Stomach (tissue), 4 donors: ENCODE data around the gene STARD7.

ENCODE experiments used
- EP300 ChIP-seq: sonication (generic); formaldehyde crosslinking; IDR thresholded peaks from one replicate; pipeline ENCODE4 v1.6.1; 2017; ENCODE audit warnings: antibody characterized with exemption
- POLR2A ChIP-seq, 4 donors: fragments of 450-650 bp; IDR thresholded peaks; one replicate each; pipeline ENCODE4 v1.6.1; 2016; ENCODE audit warnings: antibody characterized with exemption in 4 of 4, control low read depth in 2 of 4, mild to moderate bottlenecking in 1 of 4, moderate library complexity in 1 of 4
- POLR2AphosphoS5 ChIP-seq, 3 donors: sonication (generic); formaldehyde crosslinking; IDR thresholded peaks; one replicate each; pipeline ENCODE4 v1.6.1; 2016; ENCODE audit warnings: antibody characterized with exemption in 3 of 3
- TF ChIP-seq, protein P1 (sequence below), 7 experiments: fragments of 450-650 bp in 4 of 7; fragments of 200-600 bp in 3 of 7; sonication (generic) in 3 of 7; IDR thresholded peaks; one replicate each; pipeline ENCODE4 v1.5.1; 2016 to 2019; ENCODE audit warnings: antibody characterized with exemption in 7 of 7, control low read depth in 2 of 7, mild to moderate bottlenecking in 1 of 7

DNA sequence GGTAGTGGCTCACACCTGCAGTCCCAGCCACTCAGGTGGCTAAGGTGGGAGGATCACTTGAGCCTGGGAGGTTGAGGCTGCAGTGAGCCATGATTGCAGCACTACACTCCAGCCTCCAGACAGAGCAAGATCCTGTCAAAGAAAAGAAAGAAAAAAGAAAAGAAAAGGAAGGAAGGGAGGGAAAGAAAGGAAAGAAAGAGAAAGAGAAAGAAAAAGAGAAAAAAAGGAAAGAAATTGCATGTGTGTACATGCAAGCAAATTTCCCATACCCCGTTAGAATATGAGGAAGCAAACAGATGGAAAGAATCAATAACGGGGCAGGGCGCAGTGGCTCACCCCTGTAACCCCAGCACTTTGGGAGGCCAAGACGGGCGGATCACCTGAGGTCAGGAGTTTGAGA is 39.3 kb upstream of the STARD7 start:
- TF ChIP-seq, protein P1, sequence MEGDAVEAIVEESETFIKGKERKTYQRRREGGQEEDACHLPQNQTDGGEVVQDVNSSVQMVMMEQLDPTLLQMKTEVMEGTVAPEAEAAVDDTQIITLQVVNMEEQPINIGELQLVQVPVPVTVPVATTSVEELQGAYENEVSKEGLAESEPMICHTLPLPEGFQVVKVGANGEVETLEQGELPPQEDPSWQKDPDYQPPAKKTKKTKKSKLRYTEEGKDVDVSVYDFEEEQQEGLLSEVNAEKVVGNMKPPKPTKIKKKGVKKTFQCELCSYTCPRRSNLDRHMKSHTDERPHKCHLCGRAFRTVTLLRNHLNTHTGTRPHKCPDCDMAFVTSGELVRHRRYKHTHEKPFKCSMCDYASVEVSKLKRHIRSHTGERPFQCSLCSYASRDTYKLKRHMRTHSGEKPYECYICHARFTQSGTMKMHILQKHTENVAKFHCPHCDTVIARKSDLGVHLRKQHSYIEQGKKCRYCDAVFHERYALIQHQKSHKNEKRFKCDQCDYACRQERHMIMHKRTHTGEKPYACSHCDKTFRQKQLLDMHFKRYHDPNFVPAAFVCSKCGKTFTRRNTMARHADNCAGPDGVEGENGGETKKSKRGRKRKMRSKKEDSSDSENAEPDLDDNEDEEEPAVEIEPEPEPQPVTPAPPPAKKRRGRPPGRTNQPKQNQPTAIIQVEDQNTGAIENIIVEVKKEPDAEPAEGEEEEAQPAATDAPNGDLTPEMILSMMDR (IDR thresholded peaks at IDR 0.05), result no peak
- TF ChIP-seq POLR2AphosphoS5 (IDR thresholded peaks at IDR 0.05) (no peak), POLR2A (IDR thresholded peaks at IDR 0.05) (no peak), EP300 (no peak)
